ENCODE measurements around the gene MYO1H.
"Not testable (repeated sequence)": the region's sequence is repeated elsewhere in the genome, so short reads cannot be mapped to it uniquely, and the experiment has no call there.

MYO1H gene

GRCh38 chr12:109469517-109469916, 121.8 kb downstream of the MYO1H start:
- Mint-ChIP-seq H3K4me1 (ENCODE audit: low read depth) (peaks cover 69% of the 10 kb centered on the region), H3K27ac (peak overlapping the region; percentile 88), H3K27me3 (no peaks in the 10 kb centered on the region), H3K9me3 (no peaks in the 10 kb centered on the region), H3K36me3 (ENCODE audit: low read depth) (peaks cover 79% of the 10 kb centered on the region), H3K4me3 (no peak overlapping the region)
- intact Hi-C loops (cut with micrococcal nuclease): loop anchor here (2.0 kb wide), 1 partner anchor 37 kb away; no protein-coding TSS in a partner anchor

DNA sequence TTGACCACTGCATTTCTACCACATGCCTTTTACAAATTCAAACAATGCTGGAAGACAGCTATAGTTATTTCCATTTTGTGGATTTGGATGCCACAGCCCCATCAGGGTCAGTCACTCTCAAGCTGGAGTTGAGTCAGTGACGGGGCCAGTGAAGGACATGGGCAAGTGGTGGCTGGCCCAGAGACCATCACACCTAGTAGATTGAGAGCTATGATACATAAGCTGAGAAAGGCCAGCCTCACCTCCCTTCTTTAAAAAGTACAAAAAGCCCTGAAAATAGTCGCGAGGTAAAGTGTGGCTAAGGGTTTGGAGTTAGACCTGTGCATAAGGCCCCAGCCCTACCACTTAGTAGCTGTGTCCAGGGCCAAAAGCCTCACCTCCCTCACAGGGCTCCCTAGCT, 125.3 kb downstream of the MYO1H start:
- Mint-ChIP-seq H3K27me3 (no peaks in the 10 kb centered on the region), H3K4me1 (ENCODE audit: low read depth) (peaks cover 59% of the 10 kb centered on the region), H3K27ac (no peak overlapping the region), H3K4me3 (no peak overlapping the region), H3K36me3 (ENCODE audit: low read depth) (peaks cover 65% of the 10 kb centered on the region), H3K9me3 (no peaks in the 10 kb centered on the region)
- intact Hi-C loops (cut with micrococcal nuclease): no loop called here

GRCh38 chr12:109473526-109474270, 126.0 kb downstream of the MYO1H start:
- H3K9me3 Mint-ChIP-seq; H3K4me3 Mint-ChIP-seq; H3K27ac Mint-ChIP-seq; H3K27me3 Mint-ChIP-seq; intact Hi-C loops (cut with micrococcal nuclease): not testable (repeated sequence)
- H3K36me3 Mint-ChIP-seq (ENCODE audit: low read depth): peaks cover 58% of the 10 kb centered on the region
- H3K4me1 Mint-ChIP-seq (ENCODE audit: low read depth): peaks cover 56% of the 10 kb centered on the region

DNA sequence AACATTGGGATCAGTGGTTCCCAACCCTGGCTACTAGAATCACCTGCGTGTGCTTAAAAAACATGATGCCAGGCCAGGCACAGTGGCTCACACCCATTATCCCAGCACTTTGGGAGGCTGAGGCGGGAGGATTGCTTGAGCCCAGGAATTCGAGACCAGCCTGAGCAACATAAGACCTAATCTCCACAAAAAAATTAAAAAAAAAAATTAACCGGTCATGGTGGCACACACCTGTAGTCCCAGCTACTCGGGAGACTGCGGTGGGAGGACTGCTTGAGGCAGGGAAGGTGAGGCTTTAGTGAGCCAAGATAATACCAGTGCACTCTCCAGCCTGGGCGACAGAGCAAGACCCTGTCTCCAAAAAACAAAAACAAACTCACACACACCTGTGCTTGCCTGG, 127.4 kb downstream of the MYO1H start:
- no peak overlapping the region for H3K4me3 Mint-ChIP-seq
- no peaks in the 10 kb centered on the region for H3K9me3 Mint-ChIP-seq
- H3K27me3 Mint-ChIP-seq: no peaks in the 10 kb centered on the region
- peaks cover 54% of the 10 kb centered on the region for H3K4me1 Mint-ChIP-seq (ENCODE audit: low read depth)
- intact Hi-C loops (cut with micrococcal nuclease): no loop called here
- H3K36me3 Mint-ChIP-seq (ENCODE audit: low read depth): peaks cover 44% of the 10 kb centered on the region
- H3K27ac Mint-ChIP-seq: no peak overlapping the region

- Mint-ChIP-seq H3K9me3 (no peaks in the 10 kb centered on the region), H3K36me3 (ENCODE audit: low read depth) (peaks cover 33% of the 10 kb centered on the region), H3K4me1 (ENCODE audit: low read depth) (peaks cover 44% of the 10 kb centered on the region), H3K27me3 (no peaks in the 10 kb centered on the region), H3K4me3 (peak overlapping the region; percentile 96), H3K27ac (peak overlapping the region; percentile 99)
- intact Hi-C loops (cut with micrococcal nuclease): loop anchor here (2.0 kb wide), 2 partner anchors 13 to 43 kb away; no protein-coding TSS in a partner anchor
Observed at GRCh38 chr12:109475993-109476806, 128.5 kb downstream of the MYO1H start.

GRCh38 chr12:109476807-109477184, 129.1 kb downstream of the MYO1H start:
- intact Hi-C loops (cut with micrococcal nuclease): loop anchor here (2.0 kb wide), 2 partner anchors 14 to 44 kb away; no protein-coding TSS in a partner anchor
- Mint-ChIP-seq H3K4me3 (peak overlapping the region; percentile 96), H3K9me3 (no peaks in the 10 kb centered on the region), H3K27ac (peak overlapping the region; percentile 99), H3K4me1 (ENCODE audit: low read depth) (peaks cover 44% of the 10 kb centered on the region), H3K27me3 (no peaks in the 10 kb centered on the region), H3K36me3 (ENCODE audit: low read depth) (peaks cover 32% of the 10 kb centered on the region)

- Mint-ChIP-seq H3K27me3 (no peaks in the 10 kb centered on the region), H3K4me1 (ENCODE audit: low read depth) (peaks cover 44% of the 10 kb centered on the region), H3K27ac (peak within 1 kb of the TSS; percentile 99), H3K9me3 (no peaks in the 10 kb centered on the region), H3K36me3 (ENCODE audit: low read depth) (peaks cover 32% of the 10 kb centered on the region), H3K4me3 (peak within 1 kb of the TSS; percentile 96)
- intact Hi-C loops (cut with micrococcal nuclease): loop anchor here (2.0 kb wide), 2 partner anchors 15 to 45 kb away; no protein-coding TSS in a partner anchor
Observed at GRCh38 chr12:109477185-109477962, 129.7 kb downstream of the MYO1H start, which contains the start of the genes KCTD10 and UBE3B. Gene KCTD10, minus strand, starts transcription at chr12:109477300. Its CDS starts 38 bp downstream, at chr12:109477262. Gene UBE3B, plus strand, starts transcription at chr12:109477634. Its CDS starts 5,918 bp downstream, at chr12:109483552.

DNA sequence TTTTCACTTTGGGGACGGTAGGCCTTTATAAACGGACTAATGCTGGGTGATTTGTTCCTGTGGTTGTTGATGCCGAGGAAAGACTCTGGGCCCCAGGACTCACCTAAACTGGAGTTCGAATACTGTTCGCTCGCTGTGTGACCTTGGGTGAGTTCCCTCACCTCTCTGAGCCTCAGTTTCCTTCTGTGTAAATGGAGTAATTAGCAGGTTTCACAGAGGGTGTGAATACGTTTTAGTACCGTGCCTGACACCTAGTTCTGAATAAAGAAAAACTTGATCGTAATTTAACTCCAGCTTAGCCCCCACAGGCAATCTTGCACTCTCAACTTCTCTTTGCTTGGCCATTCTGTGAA, 130.2 kb downstream of the MYO1H start:
- H3K36me3 Mint-ChIP-seq (ENCODE audit: low read depth): peaks cover 30% of the 10 kb centered on the region
- H3K9me3 Mint-ChIP-seq: no peaks in the 10 kb centered on the region
- H3K4me3 Mint-ChIP-seq: peak overlapping the region; percentile 96
- H3K27ac Mint-ChIP-seq: peak overlapping the region; percentile 99
- peaks cover 44% of the 10 kb centered on the region for H3K4me1 Mint-ChIP-seq (ENCODE audit: low read depth)
- intact Hi-C loops (cut with micrococcal nuclease): loop anchor here (2.0 kb wide), 2 partner anchors 15 to 45 kb away; no protein-coding TSS in a partner anchor
- H3K27me3 Mint-ChIP-seq: no peaks in the 10 kb centered on the region

GRCh38 chr12:109479761-109480160, 132.1 kb downstream of the MYO1H start:
- H3K4me3 Mint-ChIP-seq: no peak overlapping the region
- peaks cover 36% of the 10 kb centered on the region for H3K36me3 Mint-ChIP-seq (ENCODE audit: low read depth)
- H3K27ac Mint-ChIP-seq: no peak overlapping the region
- H3K4me1 Mint-ChIP-seq (ENCODE audit: low read depth): peaks cover 38% of the 10 kb centered on the region
- H3K9me3 Mint-ChIP-seq: no peaks in the 10 kb centered on the region
- intact Hi-C loops (cut with micrococcal nuclease): no loop called here
- no peaks in the 10 kb centered on the region for H3K27me3 Mint-ChIP-seq

DNA sequence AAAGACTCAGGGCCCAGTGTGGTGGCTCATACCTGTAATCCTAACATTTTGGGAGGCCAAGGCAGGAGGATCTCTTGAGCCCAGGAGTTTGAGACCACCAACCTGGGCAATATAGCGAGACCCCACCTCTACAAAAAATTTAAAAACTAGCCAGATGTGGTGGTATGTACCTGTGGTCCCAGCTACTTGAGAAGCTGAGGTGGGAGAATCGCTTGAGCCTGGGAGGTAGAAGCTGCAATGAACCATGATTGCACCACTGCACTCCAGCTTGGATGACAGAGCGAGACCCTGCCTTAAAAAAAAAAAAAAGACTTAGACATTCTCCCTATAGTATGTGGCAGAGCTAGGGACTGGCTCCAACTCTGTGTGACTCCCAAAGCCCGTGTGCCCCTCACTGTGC, 132.7 kb downstream of the MYO1H start:
- intact Hi-C loops (cut with micrococcal nuclease): no loop called here
- Mint-ChIP-seq H3K36me3 (ENCODE audit: low read depth) (peaks cover 42% of the 10 kb centered on the region), H3K4me1 (ENCODE audit: low read depth) (peaks cover 32% of the 10 kb centered on the region), H3K27ac (no peak overlapping the region), H3K4me3 (no peak overlapping the region), H3K27me3 (no peaks in the 10 kb centered on the region), H3K9me3 (no peaks in the 10 kb centered on the region)

DNA sequence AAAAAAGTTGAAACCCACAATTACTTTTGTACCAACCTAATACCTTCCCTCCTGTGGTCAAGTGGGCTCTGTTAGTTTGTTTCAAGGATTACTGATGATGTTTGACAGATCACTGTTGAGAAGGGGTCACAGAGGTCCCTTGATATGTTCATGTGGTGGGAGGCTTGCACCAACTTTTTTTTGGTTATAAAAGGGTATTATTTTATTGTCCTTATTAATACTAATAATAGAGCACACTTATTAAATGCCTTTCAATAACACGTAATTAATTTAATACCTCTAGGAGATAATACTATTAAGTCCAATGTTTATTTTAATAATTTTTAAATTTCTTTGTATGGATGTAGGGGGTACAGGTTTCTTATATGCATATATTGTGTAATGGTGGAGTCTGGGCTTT, 134.2 kb downstream of the MYO1H start:
- peaks cover 52% of the 10 kb centered on the region for H3K36me3 Mint-ChIP-seq (ENCODE audit: low read depth)
- no peaks in the 10 kb centered on the region for H3K9me3 Mint-ChIP-seq
- H3K27me3 Mint-ChIP-seq: no peaks in the 10 kb centered on the region
- H3K4me3 Mint-ChIP-seq: no peak overlapping the region
- peaks cover 17% of the 10 kb centered on the region for H3K4me1 Mint-ChIP-seq (ENCODE audit: low read depth)
- intact Hi-C loops (cut with micrococcal nuclease): no loop called here
- no peak overlapping the region for H3K27ac Mint-ChIP-seq

- intact Hi-C loops (cut with micrococcal nuclease): no loop called here
- Mint-ChIP-seq H3K36me3 (ENCODE audit: low read depth) (peaks cover 52% of the 10 kb centered on the region), H3K27me3 (no peaks in the 10 kb centered on the region), H3K27ac (no peak overlapping the region), H3K4me3 (no peak overlapping the region), H3K4me1 (ENCODE audit: low read depth) (peaks cover 16% of the 10 kb centered on the region), H3K9me3 (no peaks in the 10 kb centered on the region)
Observed at GRCh38 chr12:109482491-109482890, 134.8 kb downstream of the MYO1H start.

DNA sequence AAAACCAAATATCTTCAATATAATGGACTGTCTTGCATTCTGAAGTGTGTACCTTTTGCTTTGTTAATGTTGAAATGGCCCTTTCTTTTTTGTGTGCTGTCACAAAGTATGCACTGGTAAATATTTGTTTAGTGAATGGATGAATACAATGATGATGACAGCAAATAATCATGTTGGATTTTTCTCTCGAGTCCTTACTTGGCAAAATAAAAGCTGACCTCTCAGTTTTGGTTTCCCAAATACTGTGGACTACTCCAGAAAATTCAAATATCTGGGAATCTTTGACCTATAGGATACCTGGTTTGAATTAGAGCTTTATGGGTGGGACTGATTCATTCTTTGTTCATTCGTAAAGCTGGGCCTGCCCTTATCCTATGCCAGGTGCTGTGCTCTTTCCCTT, 135.2 kb downstream of the MYO1H start:
- intact Hi-C loops (cut with micrococcal nuclease): no loop called here
- no peak overlapping the region for H3K27ac Mint-ChIP-seq
- peaks cover 52% of the 10 kb centered on the region for H3K36me3 Mint-ChIP-seq (ENCODE audit: low read depth)
- peaks cover 16% of the 10 kb centered on the region for H3K4me1 Mint-ChIP-seq (ENCODE audit: low read depth)
- H3K4me3 Mint-ChIP-seq: no peak overlapping the region
- no peaks in the 10 kb centered on the region for H3K9me3 Mint-ChIP-seq
- no peaks in the 10 kb centered on the region for H3K27me3 Mint-ChIP-seq
